Esophagus (tissue), 2 donors: Measurements from ENCODE around the gene ECEL1. TPM values are rescaled to one million over a fixed set of nuclear protein-coding genes. Genes with fewer than 3 reads are reported as not detected.

Experiments
- H3K27ac ChIP-seq, 2 donors: one replicate each; pipeline ENCODE4 v1.5.1; 2013; ENCODE audit warnings: low read depth in 2 of 2, mild to moderate bottlenecking in 2 of 2, inconsistent platforms in 1 of 2, low read length in 1 of 2, moderate library complexity in 1 of 2
- H3K27me3 ChIP-seq, 2 donors: one replicate each; pipeline ENCODE4 v1.6.1; 2013; ENCODE audit warnings: low read length in 2 of 2, control low read depth in 1 of 2, mild to moderate bottlenecking in 1 of 2; ENCODE audit not compliant: insufficient read depth in 2 of 2, control insufficient read depth in 1 of 2
- H3K36me3 ChIP-seq, 2 donors: one replicate each; pipeline ENCODE4 v1.6.1; 2013; ENCODE audit warnings: low read length in 1 of 2; ENCODE audit not compliant: control insufficient read depth in 2 of 2, insufficient read depth in 2 of 2
- H3K4me1 ChIP-seq, 2 donors: one replicate each; pipeline ENCODE4 v1.6.1; 2013; ENCODE audit warnings: low read length in 1 of 2; ENCODE audit not compliant: control insufficient read depth in 2 of 2, insufficient read depth in 2 of 2
- H3K4me3 ChIP-seq, 2 donors: one replicate each; pipeline ENCODE4 v1.5.1; 2013; ENCODE audit warnings: low read length in 2 of 2, mild to moderate bottlenecking in 2 of 2, low read depth in 1 of 2, moderate library complexity in 1 of 2
- H3K9me3 ChIP-seq, 2 donors: one replicate each; pipeline ENCODE4 v1.6.1; 2013; ENCODE audit warnings: mild to moderate bottlenecking in 2 of 2, low read depth in 1 of 2, low read length in 1 of 2, moderate library complexity in 1 of 2; ENCODE audit not compliant: control insufficient read depth in 2 of 2, insufficient read depth in 1 of 2
- WGBS, 2 donors: extraction: QIAGEN DNeasy Blood & Tissue Kit; methylation state at CpG; one replicate each; pipeline ENCODE4 v1.1.7; 2013; 5-methylcytosine and 5-hydroxymethylcytosine counted together
- polyA plus RNA-seq, 2 donors: library from polyadenylated mRNA; stranded (reverse); fragments of 200-250 nt; gene quantifications; one replicate each; pipeline ENCODE4 v1.2.3, GENCODE V29; 2013
- donor health status: healthy with polysubstance abuse.
- donor health status: Bipolar disorder and iron deficiency.

The ECEL1 gene
- polyA plus RNA-seq, 2 donors, result 0.31 TPM; not detected in 1

DNA sequence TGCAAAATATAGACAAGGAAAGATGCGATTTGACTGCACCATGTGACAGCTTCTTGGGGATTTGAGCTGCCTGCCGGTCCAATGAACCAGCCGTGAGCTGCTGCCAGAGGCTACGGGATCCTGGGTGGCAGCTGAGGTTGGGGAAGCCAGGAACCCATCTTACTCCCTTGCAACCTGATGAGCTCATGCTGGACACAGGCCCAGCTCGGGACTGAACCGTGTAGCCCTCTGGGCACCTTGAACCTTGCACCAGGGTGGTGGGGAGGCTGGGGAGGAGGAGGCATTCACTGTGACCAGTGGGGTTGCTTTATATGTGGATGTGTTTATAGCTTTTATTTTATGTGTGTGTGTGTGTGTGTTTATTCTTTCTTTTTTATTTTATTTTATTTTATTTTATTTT lies 22.6 kb downstream of the ECEL1 start:
- Histone ChIP-seq H3K27me3 (no peaks in the 10 kb centered on the region), H3K4me1 (no peaks in the 10 kb centered on the region), H3K27ac (no peak overlapping the region), H3K36me3 (no peaks in the 10 kb centered on the region), H3K9me3 (no peaks in the 10 kb centered on the region), H3K4me3 (no peak overlapping the region)
- 61 to 72% methylated on average over 6 of the region's 6 CpGs for WGBS, 2 donors

DNA sequence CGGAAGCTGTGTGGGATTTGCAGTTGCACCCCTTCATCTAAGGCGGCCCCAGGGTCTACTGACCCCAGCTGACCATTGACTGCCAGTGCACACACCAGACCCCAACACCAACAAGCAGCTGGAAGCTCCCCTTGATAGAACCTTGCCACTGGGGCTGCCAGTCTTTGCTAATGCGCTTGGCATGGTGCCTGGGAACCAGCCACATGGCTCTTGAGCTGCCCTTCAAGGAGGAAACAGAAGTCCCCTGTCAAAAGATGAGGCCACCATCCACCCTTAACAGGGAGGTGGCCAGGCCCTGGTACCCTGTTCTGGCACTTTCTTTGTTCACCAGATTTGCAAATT lies 23.1 kb downstream of the ECEL1 start:
- Histone ChIP-seq H3K27me3 (no peaks in the 10 kb centered on the region), H3K36me3 (no peaks in the 10 kb centered on the region), H3K4me1 (no peaks in the 10 kb centered on the region), H3K9me3 (no peaks in the 10 kb centered on the region), H3K4me3 (no peak overlapping the region), H3K27ac (no peak overlapping the region)
- 88 to 90% methylated on average over 3 of the region's 3 CpGs for WGBS, 2 donors

DNA sequence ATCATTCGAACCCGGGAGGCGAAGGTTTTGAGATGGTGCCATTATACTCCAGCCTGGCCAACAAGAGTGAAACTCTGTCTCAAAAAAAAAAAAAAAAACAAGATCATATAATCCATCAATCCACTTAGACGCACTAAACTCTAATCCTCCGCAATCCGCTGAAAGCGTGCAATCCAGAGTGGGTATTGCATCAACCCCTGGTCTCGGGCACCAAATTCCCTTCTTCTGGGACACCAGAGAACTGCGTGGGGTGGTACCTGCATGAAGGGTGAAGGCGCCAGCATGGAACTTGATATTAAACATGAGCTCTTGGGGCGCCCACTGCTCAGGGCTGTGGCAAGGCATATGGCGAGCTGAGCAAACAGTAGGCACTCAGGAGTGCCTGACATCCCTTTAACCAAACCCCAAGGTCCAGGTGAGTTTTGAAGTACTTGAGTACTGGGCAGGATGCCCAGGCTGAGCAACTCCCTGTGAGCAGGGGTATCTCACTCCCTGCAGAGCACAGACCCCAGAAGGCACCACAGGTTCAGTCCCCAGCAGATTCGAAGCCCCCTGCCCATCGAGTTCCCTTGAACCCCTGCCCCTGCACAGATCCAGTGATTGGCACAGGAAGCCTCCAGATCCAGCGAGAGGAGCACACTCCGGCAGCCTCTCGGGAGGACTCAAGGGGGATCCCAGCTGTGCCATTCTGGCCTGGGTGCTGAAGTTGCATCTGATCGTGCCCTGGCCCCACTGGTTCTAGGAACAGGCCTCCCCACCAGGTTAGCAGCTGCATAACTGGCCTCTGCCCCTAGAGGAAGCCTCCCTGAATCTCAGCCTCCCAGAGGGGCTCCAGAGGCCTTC lies 23.7 kb downstream of the ECEL1 start:
- H3K4me1 ChIP-seq, result no peaks in the 10 kb centered on the region
- 89 to 91% methylated on average over 18 of the region's 18 CpGs for WGBS, 2 donors

DNA sequence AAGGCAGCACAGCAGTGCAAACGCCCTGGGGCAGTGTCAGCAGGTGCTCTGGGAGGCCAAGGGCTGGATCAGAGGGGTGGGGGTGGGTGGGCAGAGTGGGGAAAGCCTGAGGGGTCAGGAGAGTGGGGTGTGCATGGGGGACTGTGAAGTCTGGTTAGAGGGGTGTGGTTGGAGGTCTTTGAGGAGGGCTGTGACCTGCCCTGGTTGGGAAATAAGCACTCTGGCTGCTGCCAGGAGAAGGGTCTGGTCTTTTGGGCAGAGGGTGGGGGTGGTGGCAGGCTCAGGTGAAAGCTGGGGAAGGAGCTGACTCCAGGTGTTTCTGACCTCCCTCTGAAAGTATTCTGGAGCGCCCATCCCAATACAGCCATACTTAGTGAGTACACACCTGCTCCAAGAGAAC lies 27.5 kb downstream of the ECEL1 start:
- no peak overlapping the region for H3K27ac ChIP-seq
- no peaks in the 10 kb centered on the region for H3K9me3 ChIP-seq
- H3K27me3 ChIP-seq, result no peaks in the 10 kb centered on the region
- WGBS, 2 donors, result 51 to 63% methylated on average over 2 of the region's 2 CpGs
- H3K4me3 ChIP-seq, result no peak overlapping the region
- H3K36me3 ChIP-seq, result no peaks in the 10 kb centered on the region
- H3K4me1 ChIP-seq, result no peaks in the 10 kb centered on the region

More for the DNA sequence above, 23.7 kb downstream of the ECEL1 start:
- Histone ChIP-seq H3K4me3 (no peak overlapping the region), H3K36me3 (no peaks in the 10 kb centered on the region), H3K27ac (no peak overlapping the region), H3K27me3 (no peaks in the 10 kb centered on the region), H3K9me3 (no peaks in the 10 kb centered on the region)

DNA sequence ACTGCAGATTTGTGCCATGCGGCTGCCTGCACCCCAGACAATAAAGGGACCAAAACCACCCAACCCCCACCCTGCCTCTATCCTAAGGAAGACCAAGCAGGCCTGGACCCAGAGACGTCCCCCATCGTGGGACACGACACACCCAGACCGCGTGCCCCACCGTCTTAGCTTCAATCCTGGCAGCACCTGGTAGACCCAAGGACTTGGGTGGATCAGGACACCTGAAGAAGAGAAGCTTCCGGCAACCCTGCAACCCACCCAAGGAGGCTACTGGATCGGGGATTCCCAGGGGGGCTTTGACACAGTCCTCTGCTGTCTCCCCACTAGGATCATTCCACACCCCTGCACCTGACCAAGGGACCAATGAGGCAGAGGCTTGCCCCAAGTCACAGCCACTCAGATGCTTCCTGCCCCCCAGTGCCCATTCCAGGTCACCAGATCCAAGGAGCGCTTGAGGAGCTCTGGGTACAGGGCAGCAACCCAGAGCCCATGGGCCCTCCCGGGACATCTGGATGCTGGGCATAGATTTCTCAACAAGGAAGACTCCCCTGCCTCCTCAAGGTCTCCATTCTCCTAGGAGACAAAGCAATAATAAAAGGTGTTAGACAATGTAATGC lies 28.1 kb downstream of the ECEL1 start:
- no peaks in the 10 kb centered on the region for H3K9me3 ChIP-seq
- H3K4me3 ChIP-seq, result no peak overlapping the region
- H3K27me3 ChIP-seq, result no peaks in the 10 kb centered on the region
- H3K27ac ChIP-seq, result no peak overlapping the region
- 76 to 85% methylated on average over 11 of the region's 11 CpGs for WGBS, 2 donors
- H3K4me1 ChIP-seq, result no peaks in the 10 kb centered on the region
- no peaks in the 10 kb centered on the region for H3K36me3 ChIP-seq

DNA sequence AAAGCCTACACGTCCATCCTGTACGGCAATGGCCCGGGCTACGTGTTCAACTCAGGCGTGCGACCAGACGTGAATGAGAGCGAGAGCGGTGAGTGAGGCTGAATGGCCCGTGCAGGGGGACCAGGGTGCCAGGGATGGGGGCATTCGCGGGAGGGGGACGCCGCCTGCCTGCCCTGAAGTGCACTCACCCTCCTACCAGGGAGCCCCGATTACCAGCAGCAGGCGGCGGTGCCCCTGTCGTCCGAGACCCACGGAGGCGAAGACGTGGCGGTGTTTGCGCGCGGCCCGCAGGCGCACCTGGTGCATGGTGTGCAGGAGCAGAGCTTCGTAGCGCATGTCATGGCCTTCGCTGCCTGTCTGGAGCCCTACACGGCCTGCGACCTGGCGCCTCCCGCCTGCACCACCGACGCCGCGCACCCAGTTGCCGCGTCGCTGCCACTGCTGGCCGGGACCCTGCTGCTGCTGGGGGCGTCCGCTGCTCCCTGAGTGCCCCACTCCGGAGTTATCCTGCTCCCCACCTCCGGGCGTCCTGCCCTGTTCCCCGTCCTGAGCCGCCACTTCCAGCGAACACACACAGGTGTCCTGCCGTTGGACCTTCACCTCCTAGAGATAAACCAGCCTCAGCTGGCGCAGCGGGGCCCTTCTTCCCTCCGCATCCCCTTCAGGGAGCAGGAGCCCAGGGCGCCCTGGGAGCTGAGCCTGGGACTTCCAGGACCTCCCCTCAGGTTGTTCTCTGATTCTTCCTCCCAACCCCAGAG lies 28.8 kb downstream of the ECEL1 start:
- no peak overlapping the region for H3K4me3 ChIP-seq
- H3K9me3 ChIP-seq, result no peaks in the 10 kb centered on the region
- no peaks in the 10 kb centered on the region for H3K4me1 ChIP-seq
- no peaks in the 10 kb centered on the region for H3K27me3 ChIP-seq
- no peak overlapping the region for H3K27ac ChIP-seq
- 54 to 57% methylated on average over 56 of the region's 56 CpGs for whole genome bisulfite sequencing, 2 donors
- no peaks in the 10 kb centered on the region for H3K36me3 ChIP-seq

DNA sequence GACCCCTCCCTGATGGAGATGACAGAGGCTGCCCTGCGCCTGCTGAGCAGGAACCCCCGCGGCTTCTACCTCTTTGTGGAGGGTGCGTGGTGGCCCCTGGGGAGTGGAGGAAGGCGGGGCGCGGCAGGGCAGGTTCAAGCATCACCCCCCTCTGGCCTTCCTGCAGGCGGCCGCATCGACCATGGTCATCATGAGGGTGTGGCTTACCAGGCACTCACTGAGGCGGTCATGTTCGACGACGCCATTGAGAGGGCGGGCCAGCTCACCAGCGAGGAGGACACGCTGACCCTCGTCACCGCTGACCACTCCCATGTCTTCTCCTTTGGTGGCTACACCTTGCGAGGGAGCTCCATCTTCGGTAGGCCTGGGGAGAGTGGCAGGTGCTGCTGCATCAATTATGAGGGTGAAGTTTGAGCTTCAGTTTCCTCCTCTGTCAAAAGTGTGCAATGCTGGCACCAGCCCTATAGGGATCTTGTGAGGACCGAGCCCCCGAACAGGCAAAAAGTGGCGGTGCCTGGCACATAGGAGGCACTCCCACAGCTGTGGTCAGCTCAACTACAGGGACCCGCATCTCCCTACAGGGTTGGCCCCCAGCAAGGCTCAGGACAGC lies 29.5 kb downstream of the ECEL1 start:
- 83% methylated on average over 25 of the region's 25 CpGs for WGBS, 2 donors
- Histone ChIP-seq H3K36me3 (no peaks in the 10 kb centered on the region), H3K27me3 (no peaks in the 10 kb centered on the region), H3K4me3 (no peak overlapping the region), H3K9me3 (no peaks in the 10 kb centered on the region), H3K4me1 (no peaks in the 10 kb centered on the region), H3K27ac (no peak overlapping the region)

DNA sequence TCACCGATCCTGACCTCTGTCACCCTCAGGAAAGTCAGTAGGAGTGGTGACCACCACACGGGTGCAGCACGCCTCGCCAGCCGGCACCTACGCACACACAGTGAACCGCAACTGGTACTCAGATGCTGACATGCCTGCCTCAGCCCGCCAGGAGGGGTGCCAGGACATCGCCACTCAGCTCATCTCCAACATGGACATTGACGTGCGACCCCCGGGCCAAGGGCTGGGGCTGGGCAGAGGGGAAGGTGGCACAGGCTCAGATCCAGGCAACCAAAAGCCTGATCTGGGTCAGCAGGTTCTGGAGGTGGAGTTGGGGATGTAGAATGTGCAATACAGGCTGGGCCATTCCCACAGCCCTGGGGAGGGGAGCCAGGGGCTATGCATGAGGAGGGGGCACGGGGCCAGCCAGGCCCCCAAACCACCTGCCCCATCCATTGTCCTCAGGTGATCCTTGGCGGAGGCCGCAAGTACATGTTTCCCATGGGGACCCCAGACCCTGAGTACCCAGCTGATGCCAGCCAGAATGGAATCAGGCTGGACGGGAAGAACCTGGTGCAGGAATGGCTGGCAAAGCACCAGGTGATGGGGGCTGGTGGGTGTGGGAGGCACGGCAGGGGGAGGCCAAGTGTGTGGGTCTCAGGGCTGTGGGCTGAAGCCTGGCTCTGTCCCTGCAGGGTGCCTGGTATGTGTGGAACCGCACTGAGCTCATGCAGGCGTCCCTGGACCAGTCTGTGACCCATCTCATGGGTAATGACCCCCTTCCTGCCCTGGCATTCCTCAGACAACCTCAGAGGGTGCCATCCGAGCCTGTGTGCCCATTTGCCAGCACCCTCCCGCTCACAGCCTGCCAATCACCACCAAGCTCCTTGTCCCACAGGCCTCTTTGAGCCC lies 30.3 kb downstream of the ECEL1 start:
- Histone ChIP-seq H3K27me3 (no peaks in the 10 kb centered on the region), H3K9me3 (no peaks in the 10 kb centered on the region), H3K4me3 (no peak overlapping the region), H3K27ac (no peak overlapping the region), H3K36me3 (no peaks in the 10 kb centered on the region), H3K4me1 (no peaks in the 10 kb centered on the region)
- WGBS, 2 donors, result 81 to 85% methylated on average over 21 of the region's 21 CpGs
